HEK293 (cell line): ENCODE data around the gene PSEN1.

Experiments used
- CTCF ChIP-seq: fragments of 450-650 bp; formaldehyde crosslinking; IDR thresholded peaks from 2 replicates; pipeline ENCODE4 v1.5.1; 2016; ENCODE audit warnings: missing biosample characterization, missing genetic modification characterization
- KLF7 ChIP-seq: fragments of 450-650 bp; formaldehyde crosslinking; IDR thresholded peaks from 2 replicates; pipeline ENCODE4 v1.5.1; 2016; ENCODE audit warnings: missing biosample characterization, missing genetic modification characterization, borderline replicate concordance
- REST ChIP-seq: fragments of 450-650 bp; formaldehyde crosslinking; IDR thresholded peaks from 2 replicates; pipeline ENCODE4 v1.5.1; 2016; ENCODE audit warnings: missing biosample characterization, missing genetic modification characterization
- SCRT2 ChIP-seq: fragments of 450-650 bp; formaldehyde crosslinking; IDR thresholded peaks from 2 replicates; pipeline ENCODE4 v1.5.1; 2016; ENCODE audit warnings: missing biosample characterization, missing genetic modification characterization
- ZNF837 ChIP-seq: fragments of 450-650 bp; formaldehyde crosslinking; IDR thresholded peaks from 2 replicates; pipeline ENCODE4 v1.5.1; 2016; ENCODE audit warnings: missing biosample characterization, missing genetic modification characterization

GRCh38 chr14:73211251-73212040 lies 75.1 kb downstream of the PSEN1 start:
- TF ChIP-seq ZNF837 (tag by site-specific recombination): no peak
- no peak for TF ChIP-seq CTCF (tag by site-specific recombination)
- no peak for TF ChIP-seq SCRT2 (tag by site-specific recombination)
- no peak for TF ChIP-seq REST
- no peak for TF ChIP-seq KLF7 (tag by site-specific recombination)
